Transverse colon (tissue), 3 donors: ENCODE measurements around the gene VSTM1.

Experiments used
- CTCF ChIP-seq, 5 experiments: fragments of 200-600 bp in 3 of 5; fragments of 450-650 bp in 2 of 5; sonication (generic) in 3 of 5; IDR thresholded peaks; 1 replicate in 2 of 5; 2 replicates in 3 of 5; pipeline ENCODE4 v1.5.1; 2016 to 2017; ENCODE audit warnings: antibody characterized with exemption in 5 of 5, inconsistent platforms in 3 of 5, mild to moderate bottlenecking in 2 of 5, moderate library complexity in 1 of 5
- EP300 ChIP-seq: sonication (generic); formaldehyde crosslinking; IDR thresholded peaks from one replicate; pipeline ENCODE4 v1.6.1; 2017; ENCODE audit warnings: antibody characterized with exemption, low read depth
- POLR2A ChIP-seq: fragments of 450-650 bp; IDR thresholded peaks from one replicate; pipeline ENCODE4 v1.6.1; 2016; ENCODE audit warnings: antibody characterized with exemption, mild to moderate bottlenecking, moderate library complexity

- TF ChIP-seq CTCF (IDR thresholded peaks at IDR 0.05) (no peak), POLR2A (no peak), EP300 (no peak)
Measured at GRCh38 chr19:54013866-54014265, 49.8 kb downstream of the VSTM1 start.
